ENCODE data around the gene DAGLB.

GRCh38 chr7:6395898-6396595 lies 51.7 kb downstream of the DAGLB start:
- TF ChIP-seq POLR2A (IDR thresholded peaks at IDR 0.05; ENCODE audit: low read length) (no peak), GATA1 (IDR thresholded peaks at IDR 0.05; ENCODE audit: low read depth, low read length) (no peak)

Data from erythroblast (primary cell).